SIG-M5 (cell line): Measurements from ENCODE around the gene KBTBD3.
"Not testable (repeated sequence)": the region's sequence is repeated elsewhere in the genome, so short reads cannot be mapped to it uniquely, and the experiment has no call there.

Source experiments
- DNase-seq: peaks from one replicate; lab custom pipeline; 2025; lab: John Stamatoyannopoulos, UW

KBTBD3 gene

GRCh38 chr11:106061954-106062949, 14.9 kb downstream of the KBTBD3 start:
- no peak for DNase-seq

GRCh38 chr11:106061249-106061784, 15.8 kb downstream of the KBTBD3 start:
- DNase-seq = no peak

- no peak for DNase-seq
These were observed 17.5 kb downstream of the KBTBD3 start for GRCh38 chr11:106059617-106060016.

GRCh38 chr11:106058377-106058776, 18.8 kb downstream of the KBTBD3 start:
- not testable (repeated sequence) for DNase-seq

- no peak for DNase-seq
These were observed 26.0 kb downstream of the KBTBD3 start for GRCh38 chr11:106051103-106051502.

GRCh38 chr11:106049727-106050476, 27.2 kb downstream of the KBTBD3 start:
- DNase-seq = no peak

- DNase-seq = no peak
These were observed 29.5 kb downstream of the KBTBD3 start for GRCh38 chr11:106047631-106048030.

GRCh38 chr11:106043540-106043939, 33.6 kb downstream of the KBTBD3 start:
- DNase-seq = no peak

GRCh38 chr11:106032861-106033260, 44.3 kb downstream of the KBTBD3 start:
- DNase-seq = no peak

GRCh38 chr11:106031936-106032335, 45.2 kb downstream of the KBTBD3 start:
- no peak for DNase-seq

GRCh38 chr11:106031202-106031810, 45.8 kb downstream of the KBTBD3 start:
- no peak for DNase-seq

GRCh38 chr11:106030609-106031008, 46.5 kb downstream of the KBTBD3 start:
- no peak for DNase-seq

GRCh38 chr11:106022795-106023275, 54.3 kb downstream of the KBTBD3 start:
- DNase-seq = no peak

GRCh38 chr11:106021967-106022794, 55.0 kb downstream of the KBTBD3 start, which contains the start of gene MSANTD4:
Gene MSANTD4 (minus strand): TSS chr11:106022240. CDS start chr11:106010917, 11,323 bp downstream.
- DNase-seq = peak; percentile 88

GRCh38 chr11:106021181-106021966, 55.8 kb downstream of the KBTBD3 start:
- no peak for DNase-seq

GRCh38 chr11:106017093-106017492, 60.1 kb downstream of the KBTBD3 start:
- no peak for DNase-seq

GRCh38 chr11:106015066-106015465, 62.1 kb downstream of the KBTBD3 start:
- no peak for DNase-seq

GRCh38 chr11:106014620-106015019, 62.5 kb downstream of the KBTBD3 start:
- DNase-seq = no peak

GRCh38 chr11:106014035-106014434, 63.1 kb downstream of the KBTBD3 start:
- no peak for DNase-seq

GRCh38 chr11:106012744-106013143, 64.4 kb downstream of the KBTBD3 start:
- DNase-seq = no peak
